HG02970 (cell line): ENCODE data around the gene NFIA.
"Not testable (repeated sequence)": the region's sequence is repeated elsewhere in the genome, so short reads cannot be mapped to it uniquely, and the experiment has no call there.

Experiments
- ATAC-seq: cut with Tn5 transposase; IDR thresholded peaks from one replicate; pipeline ENCODE4 v1.9.1; 2021; ENCODE audit warnings: mild to moderate bottlenecking, moderate library complexity, moderate number of reproducible peaks; ENCODE audit not compliant: unreplicated experiment, low FRiP score

NFIA gene

GRCh38 chr1:61260171-61260570 is 177.8 kb downstream of the NFIA start:
- no peak for ATAC-seq

DNA sequence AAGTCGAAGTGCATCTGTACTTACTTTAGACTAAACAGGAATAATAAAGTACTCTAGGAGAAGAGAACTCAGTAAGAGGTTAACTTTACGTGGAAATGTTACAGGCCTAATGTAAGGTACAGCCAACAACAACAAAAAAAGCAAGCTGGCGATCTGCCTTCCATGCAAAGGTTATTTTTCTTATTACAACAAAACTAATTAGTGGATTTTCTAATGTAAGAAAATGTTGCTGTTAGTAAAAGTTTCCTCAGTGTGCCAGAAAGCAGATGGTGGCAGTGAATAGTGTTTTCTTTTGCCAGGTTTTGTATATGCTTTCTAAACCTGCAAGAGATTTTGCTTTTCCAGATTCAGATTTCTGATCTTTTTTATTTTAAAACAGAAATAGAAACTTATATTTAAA is 179.2 kb downstream of the NFIA start:
- ATAC-seq, result no peak

DNA sequence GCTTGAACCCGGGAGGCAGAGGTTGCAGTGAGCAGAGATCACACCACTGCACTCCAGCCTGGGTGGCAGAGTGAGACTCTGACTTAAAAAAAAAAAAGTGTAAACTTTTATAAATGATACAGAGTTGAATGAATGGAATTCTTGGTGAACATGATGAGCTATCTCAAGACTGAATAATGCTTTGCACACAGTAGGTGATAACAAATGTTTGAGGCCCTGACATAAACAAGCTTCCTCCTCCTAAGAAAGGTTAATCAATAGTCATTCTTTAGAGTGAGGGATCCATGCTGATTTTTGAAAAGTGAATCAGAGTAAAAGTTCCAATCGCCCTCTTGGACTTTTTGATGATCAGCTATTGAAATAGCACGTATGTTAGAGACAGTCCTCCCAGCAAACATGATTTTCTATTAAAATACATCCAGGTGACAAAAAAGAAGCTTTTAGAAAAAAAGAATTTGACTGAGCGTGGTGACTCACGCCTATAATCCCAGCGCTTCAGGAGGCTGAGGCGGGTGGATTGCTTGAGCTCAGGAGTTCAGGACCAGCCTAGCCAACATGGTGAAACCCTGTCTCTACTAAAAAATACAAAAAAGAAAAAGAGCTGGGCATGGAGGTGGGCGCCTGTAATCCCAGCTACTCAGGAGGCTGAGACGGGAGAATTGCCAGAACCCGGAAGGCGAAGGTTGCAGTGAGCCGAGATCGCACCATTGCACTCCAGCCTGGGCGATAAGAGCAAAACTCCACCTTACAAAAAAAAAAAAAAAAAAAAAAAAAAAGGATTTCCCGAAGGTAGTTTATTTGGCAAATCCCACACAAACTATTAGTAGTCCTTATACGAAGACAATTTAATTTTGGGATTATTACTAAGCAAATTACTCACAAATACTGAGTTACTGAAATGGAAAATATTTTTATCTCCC is 181.8 kb downstream of the NFIA start:
- no peak for ATAC-seq

DNA sequence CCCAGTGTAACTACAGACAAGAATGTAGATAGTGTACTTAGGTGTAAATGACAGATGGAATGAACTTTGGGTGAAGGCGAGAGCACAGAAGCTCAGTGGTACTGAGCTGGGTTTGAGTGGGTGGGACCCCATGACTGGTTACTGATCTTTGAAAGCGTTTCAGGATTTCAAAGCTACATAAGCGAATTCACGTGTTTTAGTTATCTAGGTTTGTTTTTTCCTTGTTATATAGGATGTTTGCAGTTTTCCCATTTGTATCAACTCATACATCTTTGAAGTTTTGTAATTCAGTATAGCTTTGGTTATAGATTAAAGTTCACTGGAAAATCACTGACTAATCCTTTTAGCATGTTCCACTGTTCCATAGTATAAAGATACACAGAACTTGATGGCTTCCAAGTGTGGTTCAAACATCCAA is 182.5 kb downstream of the NFIA start:
- ATAC-seq, result no peak

- no peak for ATAC-seq
Observed at GRCh38 chr1:61265665-61266064, 183.3 kb downstream of the NFIA start.

DNA sequence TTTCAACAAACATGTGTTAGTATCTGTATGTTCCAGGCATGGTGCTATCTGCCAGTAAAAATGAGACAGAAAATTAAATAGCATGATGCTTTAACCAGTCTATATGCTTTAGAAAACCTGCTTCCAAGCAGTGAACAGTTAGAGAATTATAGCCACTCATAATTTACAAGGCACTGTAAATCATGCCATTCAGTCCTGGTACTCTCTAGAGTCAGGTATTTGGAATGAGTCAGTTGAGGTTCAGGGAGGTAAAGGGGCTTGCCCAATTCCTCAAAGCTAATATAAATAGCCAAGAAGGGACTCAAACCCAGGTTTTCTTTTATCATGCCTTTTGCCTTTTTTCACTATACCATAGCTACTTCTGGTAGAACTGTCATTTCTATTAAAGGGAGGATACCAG is 184.4 kb downstream of the NFIA start:
- no peak for ATAC-seq

DNA sequence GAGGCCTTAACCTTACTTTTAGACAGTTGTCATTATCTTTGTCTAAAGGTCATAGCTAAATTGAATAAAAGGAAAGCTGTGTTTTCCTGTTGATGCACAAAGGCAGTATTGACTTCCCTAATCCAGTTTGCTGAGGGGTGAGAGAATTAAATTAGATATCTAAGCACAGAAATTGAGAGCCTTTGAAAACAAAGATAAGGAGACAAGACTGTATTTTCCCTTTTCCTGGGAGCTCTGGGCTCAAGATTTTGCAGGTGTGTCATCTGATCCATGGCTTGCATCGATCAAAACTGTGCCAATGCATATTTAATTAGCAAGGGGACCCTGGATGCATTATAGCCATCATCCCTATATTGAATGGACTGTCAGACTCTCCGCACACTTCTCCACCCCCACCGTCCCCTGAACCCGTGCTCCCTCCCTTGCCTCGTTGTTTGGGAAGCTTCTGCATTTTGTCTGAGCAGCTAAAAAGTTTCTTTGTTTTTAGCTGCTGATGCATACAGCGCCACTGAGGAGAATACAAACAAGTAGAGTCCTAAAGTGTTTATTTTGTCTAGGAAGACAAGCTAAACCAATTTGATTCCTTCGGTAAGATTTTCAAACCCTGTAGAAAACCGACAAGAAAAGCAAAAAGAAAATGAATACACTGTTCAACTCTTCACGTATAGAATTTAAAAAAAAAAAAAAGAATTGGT is 186.3 kb downstream of the NFIA start:
- no peak for ATAC-seq

DNA sequence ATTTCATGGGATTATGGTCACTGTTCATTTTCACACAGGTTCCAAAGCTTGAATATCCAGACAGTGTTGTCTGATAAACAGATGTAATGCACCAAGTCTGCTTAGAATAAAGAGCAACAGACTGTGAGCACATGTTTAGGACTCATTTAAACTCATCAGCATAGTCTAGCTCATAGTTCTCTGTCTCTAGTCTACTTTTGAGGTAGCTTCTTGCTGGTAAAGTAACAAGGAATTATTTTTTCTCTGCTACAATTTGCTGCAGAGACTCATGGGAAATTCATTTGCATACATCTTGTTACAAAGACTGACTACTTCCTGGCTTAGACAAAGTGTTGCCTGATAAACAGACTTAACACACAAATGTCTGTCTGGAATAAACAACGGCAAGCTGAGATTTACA is 187.2 kb downstream of the NFIA start:
- ATAC-seq, result no peak

- ATAC-seq, result no peak
Observed at GRCh38 chr1:61270107-61270506, 187.7 kb downstream of the NFIA start.

DNA sequence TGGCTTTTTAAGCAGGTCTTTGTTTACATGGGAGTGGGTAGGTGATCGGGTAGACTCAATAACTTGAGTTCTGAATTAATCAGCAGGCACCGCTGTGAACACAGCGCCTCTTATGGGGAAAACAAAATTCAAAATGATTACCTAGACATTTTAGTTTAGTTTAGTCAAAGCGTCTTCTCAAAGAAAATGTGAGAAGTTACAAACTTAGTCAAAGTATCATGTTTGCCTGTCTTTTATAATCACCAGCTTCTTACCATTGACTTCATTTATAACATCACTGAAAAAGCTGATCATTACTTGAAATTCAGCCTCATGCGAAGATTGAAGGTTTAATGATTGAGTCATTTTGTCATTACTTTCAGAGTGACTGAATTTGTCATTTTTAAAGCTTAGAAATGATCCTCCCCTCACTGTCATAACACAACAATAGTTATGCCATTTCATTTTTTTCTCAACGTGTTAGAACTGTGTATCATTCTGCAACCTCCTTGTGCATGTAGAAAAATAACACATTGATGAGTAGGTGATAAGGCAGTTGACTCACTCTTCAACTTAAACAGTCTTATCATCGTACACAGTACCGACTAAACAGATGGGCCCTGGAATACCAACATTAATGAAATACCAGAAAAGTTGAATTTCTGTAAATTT is 188.5 kb downstream of the NFIA start:
- no peak for ATAC-seq

GRCh38 chr1:61271412-61271789 is 189.0 kb downstream of the NFIA start:
- ATAC-seq, result no peak

DNA sequence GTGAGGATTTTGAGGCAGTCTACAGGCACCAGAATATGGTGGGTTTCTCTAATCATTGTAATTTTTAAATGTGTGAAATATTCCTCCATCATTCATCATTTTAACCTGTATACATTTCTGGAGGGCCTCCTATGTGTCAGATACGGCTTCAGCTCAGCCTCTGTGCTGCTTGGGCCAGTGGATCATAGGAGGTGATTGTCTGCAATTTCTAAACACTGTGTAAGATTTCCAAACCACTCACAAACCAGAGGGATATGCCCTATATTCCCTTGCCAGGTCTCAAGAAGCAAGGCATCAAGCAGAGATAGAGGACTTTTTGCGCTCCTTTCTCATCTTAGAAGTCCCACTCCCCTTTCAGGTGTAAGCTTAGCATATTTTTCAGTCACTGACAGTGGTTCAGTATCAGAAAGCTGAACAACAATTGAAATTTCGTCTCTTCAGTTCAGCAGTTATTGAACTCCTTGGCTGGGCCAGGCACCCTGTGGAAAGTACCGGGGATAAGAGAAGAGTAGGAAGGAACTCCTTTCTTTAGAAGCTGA is 190.9 kb downstream of the NFIA start:
- ATAC-seq, result no peak

GRCh38 chr1:61273861-61274260 is 191.5 kb downstream of the NFIA start:
- no peak for ATAC-seq

DNA sequence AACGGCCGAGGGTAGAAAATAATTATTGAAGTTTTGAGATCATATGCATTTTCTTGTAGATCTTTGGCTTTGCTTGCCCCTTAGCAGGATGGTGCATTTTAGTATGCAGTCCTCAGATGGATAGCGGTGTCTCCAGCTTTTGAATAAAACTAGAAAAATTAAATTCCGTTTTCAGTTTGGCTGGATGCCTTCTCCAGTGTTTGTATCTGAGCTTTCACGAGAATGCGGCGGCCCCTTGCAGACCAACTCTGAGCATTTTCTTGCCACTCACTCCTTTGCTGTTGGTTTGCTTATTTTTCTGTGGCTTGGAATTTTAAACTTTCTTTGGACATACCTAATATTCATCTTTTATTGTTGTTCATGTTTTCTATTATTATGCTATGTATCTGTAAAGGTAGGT is 192.6 kb downstream of the NFIA start:
- no peak for ATAC-seq

DNA sequence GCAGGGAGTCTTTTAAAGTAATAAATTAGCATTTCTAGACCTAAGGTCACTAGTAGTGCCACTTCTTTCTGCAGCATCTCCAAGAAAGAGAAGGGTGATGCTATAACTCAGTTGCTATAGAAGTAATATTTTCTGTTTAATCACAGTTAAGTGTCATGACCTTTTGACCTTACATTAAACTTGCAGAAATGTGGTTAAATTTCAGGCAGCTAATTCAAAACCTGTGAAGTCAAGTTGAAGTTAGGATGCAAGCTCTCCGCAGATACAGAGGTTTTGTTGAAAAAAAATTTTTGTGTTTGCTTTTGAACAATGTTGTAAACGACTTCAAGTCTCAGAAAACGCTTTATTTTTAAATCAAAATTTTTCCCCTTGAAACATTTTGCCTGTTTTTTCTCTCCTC is 193.9 kb downstream of the NFIA start:
- no peak for ATAC-seq

GRCh38 chr1:61277121-61277690 is 194.8 kb downstream of the NFIA start:
- ATAC-seq, result no peak

DNA sequence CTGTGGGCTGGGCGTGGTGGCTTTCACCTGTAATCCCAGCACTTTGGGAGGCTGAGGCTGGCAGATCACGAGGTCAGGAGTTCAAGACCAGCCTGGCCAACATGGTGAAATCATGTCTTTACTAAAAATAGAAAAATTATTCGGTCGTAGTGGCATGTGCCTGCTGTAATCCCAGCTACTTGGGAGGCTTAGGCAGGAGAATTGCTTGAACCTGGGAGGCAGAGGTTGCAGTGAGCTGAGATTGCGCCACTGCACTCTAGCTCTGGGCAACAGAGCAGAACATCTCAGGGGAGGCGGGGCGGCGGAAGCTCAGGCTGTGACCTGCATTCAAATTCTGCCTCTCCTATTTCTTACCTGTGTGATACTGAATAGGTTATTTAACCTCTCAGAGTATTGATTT is 196.1 kb downstream of the NFIA start:
- ATAC-seq, result not testable (repeated sequence)

DNA sequence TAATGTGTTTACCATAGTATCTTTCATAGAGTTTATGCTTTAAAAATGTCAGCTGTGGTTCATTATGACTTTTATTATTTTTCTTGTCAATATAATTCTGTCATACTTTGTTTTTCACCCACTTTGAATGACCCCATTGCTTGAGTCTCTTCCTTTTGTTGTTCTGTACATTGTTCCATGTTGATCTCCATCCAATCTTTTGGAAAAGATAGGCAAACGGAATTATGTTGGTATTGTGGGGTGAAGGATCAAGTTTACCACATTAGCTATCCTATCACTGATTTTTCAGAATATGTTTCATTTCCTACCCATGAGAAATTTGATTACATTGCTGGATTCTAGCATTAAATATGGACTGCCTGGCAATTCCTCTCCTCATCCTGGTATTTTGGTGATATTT is 196.6 kb downstream of the NFIA start:
- no peak for ATAC-seq

DNA sequence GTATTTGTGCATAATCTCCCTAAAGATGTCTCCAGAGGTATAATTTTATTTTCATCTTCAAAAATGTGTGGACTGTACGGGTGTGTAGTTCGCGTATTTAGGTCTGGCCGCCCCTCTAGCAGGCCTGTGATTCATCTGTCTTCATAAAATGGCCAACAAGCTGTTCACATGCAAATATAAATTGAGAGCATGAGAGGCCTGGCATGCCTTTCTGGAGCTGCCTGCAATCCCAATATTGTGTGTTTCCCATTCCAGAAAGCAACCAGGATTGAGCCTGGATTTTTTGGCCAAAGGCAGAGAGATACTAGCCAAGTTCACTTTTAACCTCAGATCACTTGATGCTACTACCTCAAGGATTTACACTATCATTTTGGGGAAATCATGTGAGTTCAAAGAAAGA is 197.2 kb downstream of the NFIA start:
- no peak for ATAC-seq

DNA sequence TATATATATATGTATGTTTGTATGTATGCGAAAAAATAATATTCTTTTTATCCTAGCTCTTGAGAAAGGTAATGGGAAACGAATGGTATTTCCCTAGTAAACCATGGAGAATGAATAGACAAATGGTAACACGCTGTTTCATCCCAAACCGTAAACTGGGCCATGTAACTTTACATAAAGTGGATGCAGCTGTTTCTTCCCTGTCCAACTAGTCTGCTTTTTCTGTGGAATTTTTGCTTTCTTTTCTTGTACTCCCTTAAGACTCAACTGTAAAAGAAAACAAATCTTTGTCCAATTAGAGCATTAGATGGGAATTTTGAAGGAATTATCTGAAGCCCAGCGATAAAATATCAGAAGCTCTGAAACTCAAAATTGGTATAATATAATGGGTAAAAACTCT is 198.1 kb downstream of the NFIA start:
- ATAC-seq, result no peak

- ATAC-seq, result no peak
Observed at GRCh38 chr1:61282387-61282786, 200.0 kb downstream of the NFIA start.
